GM18873 (cell line): ENCODE measurements around the gene AGRN.

Source experiments
- ATAC-seq: cut with Tn5 transposase; IDR thresholded peaks from one replicate; pipeline ENCODE4 v1.9.1; 2021; ENCODE audit warnings: mild to moderate bottlenecking, moderate library complexity, moderate number of reproducible peaks; ENCODE audit not compliant: unreplicated experiment, low FRiP score

AGRN gene

GRCh38 chr1:1033731-1034438, 14.0 kb downstream of the AGRN start:
- ATAC-seq: no peak

- no peak for ATAC-seq
Observed at GRCh38 chr1:1034439-1034781, 14.5 kb downstream of the AGRN start.

GRCh38 chr1:1035291-1035943, 15.5 kb downstream of the AGRN start:
- ATAC-seq: no peak

- no peak for ATAC-seq
Observed at GRCh38 chr1:1037366-1038327, 17.7 kb downstream of the AGRN start.

- no peak for ATAC-seq
Observed at GRCh38 chr1:1038694-1039093, 18.8 kb downstream of the AGRN start.

- ATAC-seq: no peak
Observed at GRCh38 chr1:1039145-1039910, 19.4 kb downstream of the AGRN start.

GRCh38 chr1:1040004-1040991, 20.4 kb downstream of the AGRN start:
- ATAC-seq: no peak

- no peak for ATAC-seq
Observed at GRCh38 chr1:1041092-1041523, 21.2 kb downstream of the AGRN start.

- ATAC-seq: no peak
Observed at GRCh38 chr1:1041873-1042272, 22.0 kb downstream of the AGRN start.

- ATAC-seq: no peak
Observed at GRCh38 chr1:1042835-1043234, 22.9 kb downstream of the AGRN start.

GRCh38 chr1:1043411-1043810, 23.5 kb downstream of the AGRN start:
- no peak for ATAC-seq

GRCh38 chr1:1043921-1044320, 24.0 kb downstream of the AGRN start:
- no peak for ATAC-seq

GRCh38 chr1:1044455-1045078, 24.6 kb downstream of the AGRN start:
- no peak for ATAC-seq

- ATAC-seq: no peak
Observed at GRCh38 chr1:1045129-1045528, 25.2 kb downstream of the AGRN start.

- ATAC-seq: no peak
Observed at GRCh38 chr1:1046243-1046642, 26.3 kb downstream of the AGRN start.

GRCh38 chr1:1046767-1047166, 26.8 kb downstream of the AGRN start:
- ATAC-seq: no peak

GRCh38 chr1:1047407-1047806, 27.5 kb downstream of the AGRN start:
- ATAC-seq: no peak

GRCh38 chr1:1047963-1048362, 28.0 kb downstream of the AGRN start:
- no peak for ATAC-seq

- no peak for ATAC-seq
Observed at GRCh38 chr1:1048765-1049164, 28.8 kb downstream of the AGRN start.
